ENCODE results near the gene SLC39A1. TPM values are rescaled to one million over a fixed set of nuclear protein-coding genes. Genes with fewer than 3 reads are reported as not detected.
A peak's percentile ranks its signal among the peaks of the same experiment; 100 is the strongest.

SLC39A1 gene
- total and polyA plus RNA-seq, 9 of the 15 experiments (the other 6 are each of a cell fraction or from before 2014, with no cell fraction given) = 9.9 to 81.1 (median 62.7) TPM

GRCh38 chr1:153977250-153978240, 14.2 kb upstream of the SLC39A1 start, which contains the start of gene JTB (continued):
- TF ChIP-seq NR4A1 (CRISPR knock-in tag; IDR thresholded peaks at IDR 0.05) (0 out of 2 replicates have a peak, but pooled peaks have one; percentile 12), NR4A1 (tag; IDR thresholded peaks at IDR 0.05) (no peak), TRIM28 (IDR thresholded peaks at IDR 0.05) (no peak), HNRNPH1 (optimal IDR thresholded peaks at IDR 0.05; ENCODE audit: low read depth, low read length) (no peak), ZNF507 (tag; conservative IDR thresholded peaks at IDR 0.05) (no peak), IRF9 (tag; IDR thresholded peaks at IDR 0.05) (no peak), ZNF146 (CRISPR knock-in tag; IDR thresholded peaks at IDR 0.05; ENCODE audit: unreplicated experiment) (no peak), BCOR (IDR thresholded peaks at IDR 0.05) (no peak), RNF2 (IDR thresholded peaks at IDR 0.05) (peak; percentile 14; the same call in 1 of the 2 replicates), THRA (IDR thresholded peaks at IDR 0.05) (no peak), ATF1 (CRISPR knock-in tag; IDR thresholded peaks at IDR 0.05) (no peak; the same call in 1 of the 2 replicates), ATF1 (tag; IDR thresholded peaks at IDR 0.05) (peak; percentile 81), KHSRP (IDR thresholded peaks at IDR 0.05) (no peak), ASH1L (IDR thresholded peaks at IDR 0.05; ENCODE audit: borderline replicate concordance, low read depth, partially characterized antibody) (no peak), TAL1 (IDR thresholded peaks at IDR 0.05) (no peak), RHOXF2B (CRISPR knock-in tag; conservative IDR thresholded peaks at IDR 0.05) (no peak), POLR2A (conservative IDR thresholded peaks at IDR 0.05) (peak; percentile 83), RREB1 (CRISPR knock-in tag; IDR thresholded peaks at IDR 0.05) (no peak), CBX2 (IDR thresholded peaks at IDR 0.05; ENCODE audit: insufficient read depth, low read length, poor library complexity, severe bottlenecking) (no peak), WHSC1 (IDR thresholded peaks at IDR 0.05; ENCODE audit: low read length) (no peak), ESRRB (CRISPR knock-in tag; IDR thresholded peaks at IDR 0.05; ENCODE audit: borderline replicate concordance) (no peak), SMARCA4 (IDR thresholded peaks at IDR 0.05) (no peak), RFX5 (IDR thresholded peaks at IDR 0.05; ENCODE audit: low read depth, low read length) (no peak), JUNB (CRISPR knock-in tag; conservative IDR thresholded peaks at IDR 0.05) (no peak)
